HepG2 (cell line): ENCODE results near the gene SYNGR2. TPM values are rescaled to one million over a fixed set of nuclear protein-coding genes. Genes with fewer than 3 reads are reported as not detected.

ENCODE experiments used
- ASH2L ChIP-seq: fragments of 300-600, 200-600 bp; sonication (generic); IDR thresholded peaks from 2 replicates; pipeline ENCODE4 v1.7.0; 2017; ENCODE audit warnings: low read depth, mild to moderate bottlenecking, moderate library complexity, mixed read lengths, low read length; ENCODE audit not compliant: insufficient read length
- CBFB ChIP-seq: sonication (generic); formaldehyde crosslinking; IDR thresholded peaks from 2 replicates; pipeline ENCODE4 v1.4.0; 2020; ENCODE audit warnings: missing genetic modification reagents
- CBX2 ChIP-seq, 2 experiments: fragments of 200-600 bp in 1 of 2; sonication (generic); formaldehyde crosslinking in 1 of 2; IDR thresholded peaks; 2 replicates each; pipeline versions ENCODE4 v1.7.0 to v1.8.1; 2018 to 2022; ENCODE audit warnings: low read depth in 2 of 2, low read length in 1 of 2, mild to moderate bottlenecking in 1 of 2, missing genetic modification reagents in 1 of 2
- CREM ChIP-seq, 2 experiments: sonication (generic) in 1 of 2; formaldehyde crosslinking in 1 of 2; IDR thresholded peaks; 2 replicates each; pipeline versions ENCODE4 v1.4.0 to v1.6.1; 2016 to 2020; ENCODE audit warnings: antibody characterized with exemption in 1 of 2, mild to moderate bottlenecking in 1 of 2, missing genetic modification reagents in 1 of 2
- FOXO1 ChIP-seq: sonication (generic); formaldehyde crosslinking; IDR thresholded peaks from 2 replicates; pipeline ENCODE4 v1.4.0; 2020; ENCODE audit warnings: missing genetic modification reagents
- GLMP ChIP-seq: sonication (generic); formaldehyde crosslinking; IDR thresholded peaks from 2 replicates; pipeline ENCODE4 v1.9.0; 2021; ENCODE audit warnings: missing genetic modification reagents, mild to moderate bottlenecking, borderline replicate concordance
- MTF2 ChIP-seq: sonication (generic); formaldehyde crosslinking; IDR thresholded peaks from 2 replicates; pipeline ENCODE4 v1.5.0; 2020; ENCODE audit warnings: missing genetic modification reagents, borderline replicate concordance
- NFE2L1 ChIP-seq: sonication (generic); formaldehyde crosslinking; IDR thresholded peaks from 2 replicates; pipeline ENCODE4 v1.4.0; 2020; ENCODE audit warnings: missing genetic modification reagents, mild to moderate bottlenecking, borderline replicate concordance
- TBX2 ChIP-seq: sonication (generic); formaldehyde crosslinking; IDR thresholded peaks from 2 replicates; pipeline ENCODE4 v1.5.0; 2020; ENCODE audit warnings: missing genetic modification reagents, mild to moderate bottlenecking, borderline replicate concordance
- ZNF33B ChIP-seq: sonication (generic); formaldehyde crosslinking; IDR thresholded peaks from 2 replicates; pipeline ENCODE4 v1.5.1; 2020; ENCODE audit warnings: mild to moderate bottlenecking, missing genetic modification reagents
- ZNF367 ChIP-seq: sonication (generic); formaldehyde crosslinking; IDR thresholded peaks from 2 replicates; pipeline ENCODE4 v1.4.0; 2020; ENCODE audit warnings: missing genetic modification reagents, borderline replicate concordance
- ZNF598 ChIP-seq: sonication (generic); formaldehyde crosslinking; IDR thresholded peaks from 2 replicates; pipeline ENCODE4 v1.5.1; 2020; ENCODE audit warnings: mild to moderate bottlenecking, missing genetic modification reagents, borderline replicate concordance
- polyA plus RNA-seq, 8 experiments: library from polyadenylated mRNA; depleted of rRNA in 3 of 8; stranded (reverse) in 7 of 8; unstranded in 1 of 8; fragments of >200 nt; fragmentation: Illumina TruSeq in 4 of 8; extraction: Trizol in 4 of 8; gene quantifications; 2 replicates each; pipeline versions ENCODE4 v1.2.1 to v1.2.3, GENCODE V29; 2011 to 2016; ENCODE audit warnings: low read depth in 4 of 8, missing spikeins in 1 of 8, mixed read lengths in 1 of 8; ENCODE audit not compliant: insufficient read depth in 1 of 8
- total RNA-seq, 5 experiments: library from RNA; depleted of rRNA; stranded (reverse); fragments of >200 nt; fragmentation: Illumina TruSeq; extraction: Trizol; gene quantifications; 2 replicates each; pipeline ENCODE4 v1.2.3, GENCODE V29; 2016; ENCODE audit warnings: low read depth in 1 of 5

Gene SYNGR2
- total and polyA plus RNA-seq, 2 of the 13 experiments (the other 11 are each of a cell fraction or from before 2014, with no cell fraction given) = 46.7 to 170 TPM

GRCh38 chr17:78127239-78127887 lies 41.0 kb upstream of the SYNGR2 start (continued):
- TF ChIP-seq FOXO1 (CRISPR knock-in tag) (no peak), GLMP (CRISPR knock-in tag) (no peak), ZNF33B (CRISPR knock-in tag) (no peak; the same call in 1 of the 2 replicates), CBFB (no peak), MTF2 (CRISPR knock-in tag) (no peak), CBX2 (IDR thresholded peaks at IDR 0.05; ENCODE audit: low read depth, low read length) (no peak), CBX2 (CRISPR knock-in tag; IDR thresholded peaks at IDR 0.05; ENCODE audit: low read depth) (no peak), ASH2L (no peak), TBX2 (CRISPR knock-in tag) (peak; percentile 66), NFE2L1 (CRISPR knock-in tag) (no peak), CREM (IDR thresholded peaks at IDR 0.05) (peak; percentile 66; the same call in 1 of the 2 replicates), CREM (CRISPR knock-in tag; IDR thresholded peaks at IDR 0.05) (no peak), ZNF367 (CRISPR knock-in tag) (no peak), ZNF598 (CRISPR knock-in tag) (no peak)
